HFFc6 (cell line): ENCODE results near the gene MORC4. TPM values are rescaled to one million over a fixed set of nuclear protein-coding genes. Genes with fewer than 3 reads are reported as not detected.

Experiments used
- DNase-seq: peaks from one replicate; pipeline ENCODE4 v3.0.0-alpha.2; 2018
- H3K27ac Mint-ChIP-seq: 2 replicates; pipeline ENCODE4 v1.8.0; 2020; ENCODE audit warnings: mild to moderate bottlenecking, mixed read lengths
- H3K27me3 Mint-ChIP-seq: 2 replicates; pipeline ENCODE4 v1.8.0; 2021; ENCODE audit warnings: mild to moderate bottlenecking, moderate library complexity, mixed read lengths; ENCODE audit not compliant: insufficient read depth
- H3K36me3 Mint-ChIP-seq: 2 replicates; pipeline ENCODE4 v1.8.0; 2021; ENCODE audit warnings: low read depth, mixed read lengths
- H3K4me1 Mint-ChIP-seq: 2 replicates; pipeline ENCODE4 v1.8.0; 2020; ENCODE audit warnings: low read depth, mixed read lengths
- H3K4me3 Mint-ChIP-seq: 2 replicates; pipeline ENCODE4 v1.8.0; 2020; ENCODE audit warnings: mild to moderate bottlenecking, moderate library complexity, mixed read lengths
- H3K9me3 Mint-ChIP-seq: 2 replicates; pipeline ENCODE4 v1.8.0; 2020; ENCODE audit warnings: mild to moderate bottlenecking, mixed read lengths
- total RNA-seq, 6 experiments: library from RNA; stranded (reverse); fragmentation: NEBNext Ultra II Directional; extraction: Animal tissue kit (Norgen Biotek cat#: 25700); gene quantifications; 2 replicates in 1 of 6; 3 replicates in 5 of 6; pipeline ENCODE4 v1.2.3, GENCODE V29; 2021
- TF ChIP-seq, protein P1 (sequence below): fragments of 200-600 bp; sonication (generic); IDR thresholded peaks from 2 replicates; pipeline ENCODE4 v1.5.0; 2021; ENCODE audit warnings: antibody characterized with exemption, mild to moderate bottlenecking

The MORC4 gene
- total RNA-seq, 6 experiments from 2014 or later, result 23.6 to 27.7 (median 25.4) TPM

GRCh38 chrX:106912864-106913263, 87.1 kb downstream of the MORC4 start:
- Mint-ChIP-seq H3K27ac (no peak overlapping the region), H3K4me3 (no peak overlapping the region), H3K4me1 (peaks cover 10% of the 10 kb centered on the region), H3K36me3 (no peaks in the 10 kb centered on the region; the same call in 1 of the 2 replicates), H3K27me3 (peaks cover 7% of the 10 kb centered on the region), H3K9me3 (no peaks in the 10 kb centered on the region)
- peak; percentile 8 for DNase-seq
- TF ChIP-seq, protein P1, sequence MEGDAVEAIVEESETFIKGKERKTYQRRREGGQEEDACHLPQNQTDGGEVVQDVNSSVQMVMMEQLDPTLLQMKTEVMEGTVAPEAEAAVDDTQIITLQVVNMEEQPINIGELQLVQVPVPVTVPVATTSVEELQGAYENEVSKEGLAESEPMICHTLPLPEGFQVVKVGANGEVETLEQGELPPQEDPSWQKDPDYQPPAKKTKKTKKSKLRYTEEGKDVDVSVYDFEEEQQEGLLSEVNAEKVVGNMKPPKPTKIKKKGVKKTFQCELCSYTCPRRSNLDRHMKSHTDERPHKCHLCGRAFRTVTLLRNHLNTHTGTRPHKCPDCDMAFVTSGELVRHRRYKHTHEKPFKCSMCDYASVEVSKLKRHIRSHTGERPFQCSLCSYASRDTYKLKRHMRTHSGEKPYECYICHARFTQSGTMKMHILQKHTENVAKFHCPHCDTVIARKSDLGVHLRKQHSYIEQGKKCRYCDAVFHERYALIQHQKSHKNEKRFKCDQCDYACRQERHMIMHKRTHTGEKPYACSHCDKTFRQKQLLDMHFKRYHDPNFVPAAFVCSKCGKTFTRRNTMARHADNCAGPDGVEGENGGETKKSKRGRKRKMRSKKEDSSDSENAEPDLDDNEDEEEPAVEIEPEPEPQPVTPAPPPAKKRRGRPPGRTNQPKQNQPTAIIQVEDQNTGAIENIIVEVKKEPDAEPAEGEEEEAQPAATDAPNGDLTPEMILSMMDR, result no peak

- Mint-ChIP-seq H3K4me3 (no peak overlapping the region), H3K27me3 (peaks cover 6% of the 10 kb centered on the region), H3K27ac (no peak overlapping the region), H3K4me1 (no peaks in the 10 kb centered on the region), H3K9me3 (no peaks in the 10 kb centered on the region), H3K36me3 (no peaks in the 10 kb centered on the region; the same call in 1 of the 2 replicates)
- DNase-seq, result no peak
- TF ChIP-seq, protein P1, result no peak
Measured at GRCh38 chrX:106906361-106906760, 93.7 kb downstream of the MORC4 start.

- Mint-ChIP-seq H3K36me3 (no peaks in the 10 kb centered on the region; the same call in 1 of the 2 replicates), H3K27ac (no peak overlapping the region), H3K9me3 (no peaks in the 10 kb centered on the region), H3K4me1 (peaks cover 3% of the 10 kb centered on the region), H3K27me3 (peaks cover 6% of the 10 kb centered on the region), H3K4me3 (no peak overlapping the region)
- TF ChIP-seq, protein P1, result no peak
- no peak for DNase-seq
Measured at GRCh38 chrX:106905064-106905708, 94.8 kb downstream of the MORC4 start.

DNA sequence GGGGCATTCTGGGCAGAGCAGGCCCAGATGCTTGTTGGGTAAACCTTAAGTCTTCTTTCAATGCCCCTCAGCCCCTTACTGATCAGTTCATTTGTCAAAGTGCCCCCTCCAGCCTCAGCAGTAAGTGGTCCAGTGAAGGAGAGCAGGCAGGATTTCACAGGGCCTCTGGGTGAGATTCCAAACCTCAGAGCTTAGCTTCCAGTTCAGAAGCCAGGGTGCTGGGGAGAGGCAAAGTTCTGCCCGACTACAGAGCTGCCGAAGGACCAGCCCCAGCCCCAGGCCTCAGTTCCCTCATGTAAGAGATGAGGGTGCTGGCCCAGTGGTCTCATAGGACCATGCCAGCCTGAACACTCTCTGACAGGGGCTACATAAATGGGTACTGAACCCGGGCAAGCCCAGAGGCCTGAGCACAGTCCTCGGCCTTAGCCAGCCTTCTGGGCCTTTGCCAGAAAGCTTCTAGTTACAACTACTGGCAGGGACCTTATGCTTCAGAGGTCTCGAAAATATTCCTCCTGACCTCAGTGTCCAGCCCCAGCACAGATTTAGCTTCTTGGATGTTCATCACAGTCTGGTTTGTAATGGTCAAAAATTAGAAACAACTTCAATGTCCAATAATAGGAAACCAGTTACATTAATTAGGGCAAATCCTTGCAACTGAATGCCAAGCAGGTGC, 96.0 kb downstream of the MORC4 start:
- Mint-ChIP-seq H3K4me1 (peaks cover 14% of the 10 kb centered on the region), H3K27ac (no peak overlapping the region), H3K36me3 (no peaks in the 10 kb centered on the region; the same call in 1 of the 2 replicates), H3K4me3 (no peak overlapping the region), H3K9me3 (no peaks in the 10 kb centered on the region), H3K27me3 (peaks cover 3% of the 10 kb centered on the region)
- TF ChIP-seq, protein P1, result no peak
- DNase-seq, result no peak

DNA sequence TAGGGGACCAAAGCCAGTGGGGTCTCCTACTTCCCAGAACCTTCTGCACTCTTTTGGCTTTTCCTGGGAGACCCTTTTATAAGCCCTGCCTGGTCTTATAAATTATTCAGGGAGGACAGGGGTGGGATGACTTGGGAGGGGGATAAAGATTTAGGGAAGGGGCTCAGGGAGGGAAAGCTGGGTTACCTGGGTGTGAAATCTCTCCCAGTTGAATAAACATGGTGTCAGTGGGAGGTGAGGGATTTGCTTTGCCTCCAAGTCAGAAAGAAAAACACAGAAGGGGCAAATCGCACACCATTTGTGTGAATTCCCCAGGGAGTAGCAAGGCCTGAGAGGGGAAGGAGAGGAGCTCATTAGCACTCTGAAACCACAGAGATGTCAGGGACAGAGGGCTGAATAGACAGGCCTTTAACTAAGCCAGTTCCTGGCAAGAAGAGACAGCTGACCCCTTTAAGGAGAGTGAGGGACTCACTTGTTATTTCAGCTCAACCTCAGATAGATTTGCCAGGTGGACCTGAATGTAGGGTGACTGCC, 96.7 kb downstream of the MORC4 start, which contains the start of gene RIPPLY1:
Gene RIPPLY1 (minus strand): TSS at position 51 of the 534 bp plus-strand sequence. CDS start 54 bp downstream, outside the sequence.
- no peak within 1 kb of the TSS for H3K27ac Mint-ChIP-seq
- peaks cover 21% of the 10 kb centered on the region for H3K4me1 Mint-ChIP-seq
- TF ChIP-seq, protein P1, result no peak
- H3K36me3 Mint-ChIP-seq, result no peaks in the 10 kb centered on the region
- no peak for DNase-seq
- H3K4me3 Mint-ChIP-seq, result no peak within 1 kb of the TSS
- H3K27me3 Mint-ChIP-seq, result peaks cover 3% of the 10 kb centered on the region
- H3K9me3 Mint-ChIP-seq, result no peaks in the 10 kb centered on the region
